Tongue (tissue), 2 donors: Measurements from ENCODE around the gene OLIG1. TPM values are rescaled to one million over a fixed set of nuclear protein-coding genes. Genes with fewer than 3 reads are reported as not detected.

Source experiments
- DNase-seq: peaks from one replicate; pipeline ENCODE4 v3.0.0-alpha.2; 2015
- total RNA-seq: library from RNA; depleted of rRNA; stranded (reverse); fragments of >200 nt; gene quantifications from one replicate; pipeline ENCODE4 v1.2.3, GENCODE V29; 2014

Gene OLIG1
- total RNA-seq, 1 donor from 2014 or later, result 0.41 TPM

- peak; percentile 19 for DNase-seq
Measured at GRCh38 chr21:33063907-33064622, 5.9 kb upstream of the OLIG1 start.

DNA sequence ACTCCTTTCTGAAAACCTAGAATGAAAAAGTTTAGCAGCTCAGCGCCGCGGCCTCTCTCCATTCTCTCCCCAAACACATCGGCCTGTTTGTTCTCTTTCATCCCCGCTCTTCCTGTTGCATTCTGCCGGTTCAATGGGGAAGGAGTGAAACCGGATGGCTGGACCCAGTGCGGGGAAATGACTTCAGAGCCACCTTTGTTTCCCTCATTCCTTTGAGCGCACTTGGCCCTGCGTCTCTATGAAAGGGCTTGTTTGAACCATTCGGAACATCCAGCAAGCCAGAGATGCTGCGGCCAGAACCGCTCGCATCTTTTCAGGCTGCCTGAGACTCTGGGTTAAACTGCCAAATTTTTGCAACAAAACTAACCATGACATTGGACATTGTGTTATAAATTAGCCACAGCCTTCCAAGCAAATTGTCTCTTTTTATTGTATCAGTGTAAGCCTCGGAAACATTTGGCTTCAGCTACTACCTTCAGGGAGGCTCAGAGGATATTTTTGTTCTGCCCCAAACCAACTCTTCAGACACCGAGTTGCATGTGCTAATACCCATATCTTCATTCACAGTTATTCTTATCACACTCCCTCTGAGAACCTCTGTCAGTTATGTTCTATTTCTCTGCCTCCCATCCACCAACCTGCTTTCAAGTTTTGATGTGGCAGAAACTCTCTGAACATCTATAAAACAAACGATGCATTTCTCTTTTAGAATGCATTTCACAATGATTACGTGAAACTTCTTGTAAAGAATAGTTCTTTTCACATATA lies 5.1 kb upstream of the OLIG1 start:
- DNase-seq, result no peak

- peak; percentile 40 for DNase-seq
Measured at GRCh38 chr21:33067043-33067442, 2.9 kb upstream of the OLIG1 start.

DNA sequence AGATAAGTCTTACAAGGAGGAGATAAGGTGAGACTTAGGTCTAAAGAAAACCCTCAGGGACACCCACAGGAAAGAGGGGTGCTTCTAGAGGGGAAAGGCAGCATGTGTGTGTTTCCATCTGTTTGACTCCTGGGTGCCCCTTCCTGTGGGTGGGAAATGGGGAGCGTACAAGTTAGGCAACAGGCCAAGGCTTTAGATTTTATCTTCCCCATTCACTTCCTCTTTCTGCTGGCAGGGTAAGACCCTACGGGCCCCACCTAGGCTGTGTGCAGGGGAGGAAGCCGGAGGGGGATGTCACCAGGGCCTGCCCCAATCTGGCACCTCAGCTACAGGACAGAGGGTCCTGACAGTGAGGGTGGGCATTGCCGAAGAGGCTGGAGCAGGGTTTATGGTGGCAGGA lies 2.5 kb upstream of the OLIG1 start:
- DNase-seq, result no peak

GRCh38 chr21:33069243-33069642 lies 698 bp upstream of the OLIG1 start:
- DNase-seq, result no peak

DNA sequence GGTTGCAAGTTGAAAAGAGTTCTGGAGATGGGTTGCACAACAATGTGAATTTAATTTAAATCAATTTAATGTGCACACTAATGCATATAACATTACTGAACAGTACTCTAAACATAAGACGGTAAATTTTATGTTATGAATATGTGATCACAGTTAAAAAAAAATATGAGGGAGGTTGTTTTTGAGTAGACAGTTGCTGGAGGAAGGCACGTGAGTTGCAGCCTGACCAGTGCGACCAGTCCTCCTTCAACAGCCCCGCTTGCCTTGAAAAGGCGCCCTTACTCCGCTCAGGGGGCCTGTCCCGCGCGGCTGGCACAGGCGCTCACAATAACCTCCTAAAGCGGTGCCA lies 322 bp upstream of the OLIG1 start:
- DNase-seq, result no peak

DNA sequence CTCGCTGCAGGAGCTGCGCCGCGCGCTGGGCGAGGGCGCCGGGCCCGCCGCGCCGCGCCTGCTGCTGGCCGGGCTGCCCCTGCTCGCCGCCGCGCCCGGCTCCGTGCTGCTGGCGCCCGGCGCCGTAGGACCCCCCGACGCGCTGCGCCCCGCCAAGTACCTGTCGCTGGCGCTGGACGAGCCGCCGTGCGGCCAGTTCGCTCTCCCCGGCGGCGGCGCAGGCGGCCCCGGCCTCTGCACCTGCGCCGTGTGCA lies 730 bp downstream of the OLIG1 start:
- no peak for DNase-seq

DNA sequence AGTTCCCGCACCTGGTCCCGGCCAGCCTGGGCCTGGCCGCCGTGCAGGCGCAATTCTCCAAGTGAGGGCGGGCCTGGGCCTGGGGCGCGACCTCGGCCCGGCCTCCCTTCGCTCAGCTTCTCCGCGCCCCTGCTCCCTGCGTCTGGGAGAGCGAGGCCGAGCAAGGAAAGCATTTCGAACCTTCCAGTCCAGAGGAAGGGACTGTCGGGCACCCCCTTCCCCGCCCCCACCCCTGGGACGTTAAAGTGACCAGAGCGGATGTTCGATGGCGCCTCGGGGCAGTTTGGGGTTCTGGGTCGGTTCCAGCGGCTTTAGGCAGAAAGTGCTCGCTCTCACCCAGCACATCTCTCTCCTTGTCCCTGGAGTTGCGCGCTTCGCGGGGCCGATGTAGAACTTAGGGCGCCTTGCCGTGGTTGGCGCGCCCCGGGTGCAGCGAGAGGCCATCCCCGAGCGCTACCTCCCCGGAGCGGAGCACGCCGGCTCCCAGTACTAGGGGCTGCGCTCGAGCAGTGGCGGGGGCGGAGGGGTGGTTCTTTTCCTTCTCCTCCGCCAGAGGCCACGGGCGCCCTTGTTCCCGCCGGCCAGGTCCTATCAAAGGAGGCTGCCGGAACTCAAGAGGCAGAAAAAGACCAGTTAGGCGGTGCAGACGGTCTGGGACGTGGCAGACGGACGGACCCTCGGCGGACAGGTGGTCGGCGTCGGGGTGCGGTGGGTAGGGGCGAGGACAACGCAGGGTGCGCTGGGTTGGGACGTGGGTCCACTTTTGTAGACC lies 1.2 kb downstream of the OLIG1 start:
- DNase-seq, result peak; percentile 26

DNA sequence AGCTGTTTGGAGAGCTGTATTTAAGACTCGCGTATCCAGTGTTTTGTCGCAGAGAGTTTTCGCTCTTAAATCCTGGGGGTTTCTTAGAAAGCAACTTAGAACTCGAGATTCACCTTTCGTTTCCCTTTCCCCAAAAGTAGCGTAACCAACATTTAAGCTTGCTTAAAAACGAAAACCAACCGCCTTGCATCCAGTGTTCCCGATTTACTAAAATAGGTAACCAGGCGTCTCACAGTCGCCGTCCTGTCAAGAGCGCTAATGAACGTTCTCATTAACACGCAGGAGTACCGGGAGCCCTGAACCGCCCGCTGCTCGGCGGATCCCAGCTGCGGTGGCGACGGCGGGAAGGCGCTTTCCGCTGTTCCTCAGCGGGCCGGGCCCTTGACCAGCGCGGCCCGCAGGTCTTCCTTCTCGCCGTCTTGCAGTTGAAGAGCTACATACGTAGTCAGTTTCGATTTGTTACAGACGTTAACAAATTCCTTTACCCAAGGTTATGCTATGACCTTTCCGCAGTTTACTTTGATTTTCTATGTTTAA lies 1.9 kb downstream of the OLIG1 start:
- peak; percentile 35 for DNase-seq

- no peak for DNase-seq
Measured at GRCh38 chr21:33073636-33074035, 3.7 kb downstream of the OLIG1 start.

GRCh38 chr21:33075128-33075527 lies 5.2 kb downstream of the OLIG1 start:
- peak; percentile 66 for DNase-seq

DNA sequence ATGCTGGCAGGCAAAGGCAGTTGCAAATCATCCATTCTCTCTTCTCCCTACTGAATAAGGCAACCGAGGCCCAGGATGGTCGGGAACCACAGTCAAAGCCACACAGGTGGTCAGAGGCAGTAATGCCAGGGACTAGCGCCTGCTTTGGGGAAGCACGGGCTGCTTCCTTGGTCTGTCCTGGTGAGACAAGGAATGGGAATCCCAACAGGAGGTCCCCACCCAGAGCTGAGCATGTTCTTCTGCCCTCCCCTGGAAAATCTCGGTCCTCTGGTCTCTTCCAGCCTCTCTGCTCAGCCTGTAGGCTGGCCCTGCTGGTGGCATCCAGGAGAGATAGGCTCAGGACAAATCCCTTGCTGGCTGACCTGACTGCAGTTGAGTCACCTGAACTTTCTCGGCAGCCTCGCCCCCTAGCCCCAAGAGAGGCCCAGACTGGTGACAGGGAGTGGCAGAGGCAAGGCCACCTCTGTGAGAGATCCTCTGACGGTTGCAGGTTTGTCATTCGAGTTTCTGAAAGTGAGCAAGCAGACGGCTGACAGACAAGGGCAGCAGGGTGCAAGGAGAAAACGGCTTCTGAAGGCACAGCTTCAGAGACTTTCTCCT lies 5.8 kb downstream of the OLIG1 start:
- no peak for DNase-seq

DNA sequence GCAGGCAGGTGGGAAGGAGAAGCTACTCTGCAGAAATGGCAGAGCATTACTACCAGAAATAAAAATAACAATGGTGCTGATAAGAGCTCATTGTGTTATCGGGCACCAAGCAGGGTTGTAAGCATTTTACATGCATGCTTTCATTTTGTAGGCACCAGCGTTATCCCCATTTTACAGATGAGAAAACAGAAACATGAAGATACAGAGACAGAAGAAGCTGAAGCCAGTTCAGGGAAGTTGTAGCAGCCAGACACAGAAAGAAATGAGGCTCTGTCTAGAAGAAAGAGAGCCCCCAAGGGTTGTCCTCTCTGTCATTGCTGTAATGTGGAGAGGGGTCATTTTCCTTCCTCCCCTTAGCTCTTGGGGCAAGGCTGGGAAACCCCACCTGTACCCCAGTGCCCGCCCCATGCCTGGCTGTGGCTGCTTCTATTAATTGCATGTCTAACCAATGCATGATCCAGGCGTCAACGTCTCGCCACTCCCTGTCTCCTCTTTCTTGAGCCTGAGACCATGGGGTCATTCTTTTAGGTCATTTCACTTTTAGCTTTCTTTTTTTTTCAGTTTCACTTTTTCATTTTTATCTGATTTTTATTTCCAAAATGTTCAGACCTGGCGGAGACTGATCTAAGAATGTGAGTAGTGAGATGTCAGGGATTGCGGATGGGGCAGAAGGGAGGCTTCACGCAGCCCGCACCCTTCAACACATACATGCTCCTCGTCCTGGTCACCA lies 6.8 kb downstream of the OLIG1 start:
- DNase-seq, result no peak

DNA sequence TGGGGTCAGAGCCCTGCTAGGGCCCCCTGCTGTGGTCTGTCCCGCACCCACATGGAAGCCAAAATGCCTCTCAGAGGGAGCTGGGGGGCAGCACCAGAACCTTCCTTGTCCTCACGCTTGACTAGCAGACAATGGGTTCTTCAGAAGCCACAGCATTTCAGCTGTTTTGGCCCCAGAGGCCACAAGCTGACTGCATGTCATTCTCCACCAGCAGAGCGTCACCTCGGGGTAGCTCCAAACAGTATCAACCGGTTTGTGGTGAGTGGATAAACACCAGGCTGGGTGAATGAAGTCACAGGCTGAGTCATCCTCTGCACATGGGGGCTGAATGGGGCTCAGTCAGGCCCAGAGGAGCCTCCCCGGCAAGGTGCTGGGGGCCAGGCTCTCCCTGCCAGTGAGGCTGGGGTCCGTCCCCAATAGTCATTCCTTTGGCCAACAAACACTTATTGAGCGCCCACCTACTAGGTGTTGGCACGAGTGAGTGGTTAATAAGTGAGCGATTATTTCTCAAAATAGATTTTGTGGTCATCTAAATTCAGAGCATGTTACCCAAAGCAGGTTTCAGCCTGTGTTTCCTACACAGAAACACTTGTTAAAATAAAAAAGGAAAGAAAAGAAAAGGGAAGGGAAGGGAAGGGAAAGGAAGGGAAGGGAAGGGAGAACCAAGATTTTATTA lies 9.1 kb downstream of the OLIG1 start:
- DNase-seq, result peak; percentile 20

DNA sequence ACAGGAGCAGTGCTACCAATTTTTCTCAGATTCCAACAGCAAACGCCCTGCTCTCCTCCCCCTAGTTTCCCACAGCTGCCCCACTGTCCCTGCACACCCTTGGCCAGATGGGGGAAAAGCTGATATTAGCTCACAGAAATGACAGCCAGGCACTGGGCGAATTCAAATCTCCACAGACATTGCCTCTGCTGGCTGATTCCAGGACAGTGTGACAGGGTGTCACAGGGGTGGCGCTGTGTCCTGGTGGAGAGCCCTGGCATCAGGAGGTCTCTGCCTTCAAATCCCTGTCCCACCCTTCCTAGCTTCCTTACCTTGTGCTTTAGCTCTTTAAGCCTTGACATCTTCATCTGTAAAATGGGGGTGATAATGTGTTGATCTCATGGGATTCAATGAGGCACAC lies 10.4 kb downstream of the OLIG1 start:
- DNase-seq, result no peak

- no peak for DNase-seq
Measured at GRCh38 chr21:33080776-33081175, 10.8 kb downstream of the OLIG1 start.

DNA sequence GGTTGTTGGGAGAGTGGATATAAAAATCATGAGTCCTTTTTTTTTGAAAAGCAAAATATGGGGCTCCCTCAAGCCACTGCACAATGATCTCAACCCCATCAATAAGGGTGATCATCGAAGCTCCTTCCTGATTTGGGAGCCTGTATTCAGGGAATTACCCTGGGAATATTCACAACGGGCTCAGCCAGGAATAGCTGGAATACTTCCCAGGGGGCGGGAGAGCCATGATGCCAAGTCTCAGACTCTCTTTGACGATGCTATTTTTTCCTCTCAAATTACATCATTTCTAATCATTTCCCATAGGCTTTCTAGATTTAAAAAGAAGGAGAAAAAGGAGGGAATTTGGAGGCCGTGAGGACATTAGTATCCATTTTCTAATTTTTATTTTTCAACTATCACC lies 18.4 kb downstream of the OLIG1 start:
- no peak for DNase-seq

DNA sequence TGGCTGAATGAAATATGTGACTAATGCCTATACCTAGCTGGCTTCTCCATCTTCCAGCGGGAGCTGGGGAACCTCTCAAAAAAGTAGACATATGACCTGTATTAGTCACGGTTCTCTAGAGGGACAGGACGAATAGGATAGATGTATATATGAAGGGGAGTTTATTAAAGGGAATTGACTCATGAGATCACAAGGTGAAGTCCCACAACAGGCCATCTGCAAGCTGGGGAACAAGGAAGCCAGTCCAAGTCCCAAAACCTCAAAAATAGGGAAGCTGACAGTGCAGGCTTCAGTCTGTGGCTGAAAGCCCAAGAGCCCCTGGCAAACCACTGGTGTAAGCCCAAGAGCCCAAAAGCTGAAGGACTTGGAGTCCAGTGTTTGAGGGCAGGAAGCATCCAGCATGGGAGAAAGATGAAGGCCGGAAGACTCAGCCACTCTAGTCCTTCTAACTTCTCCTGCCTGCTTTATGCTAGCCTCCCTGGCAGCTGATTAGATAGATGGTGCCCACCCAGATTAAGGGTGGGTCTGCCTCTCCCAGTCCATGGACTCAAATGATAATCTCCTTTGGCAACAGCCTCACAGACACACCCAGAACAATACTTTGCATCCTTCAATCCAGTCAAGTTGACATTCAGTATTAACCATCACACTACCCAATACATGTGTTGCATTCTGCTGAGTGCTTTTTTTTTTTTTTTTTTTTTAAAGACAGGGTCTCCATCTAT lies 19.6 kb downstream of the OLIG1 start:
- no peak for DNase-seq

DNA sequence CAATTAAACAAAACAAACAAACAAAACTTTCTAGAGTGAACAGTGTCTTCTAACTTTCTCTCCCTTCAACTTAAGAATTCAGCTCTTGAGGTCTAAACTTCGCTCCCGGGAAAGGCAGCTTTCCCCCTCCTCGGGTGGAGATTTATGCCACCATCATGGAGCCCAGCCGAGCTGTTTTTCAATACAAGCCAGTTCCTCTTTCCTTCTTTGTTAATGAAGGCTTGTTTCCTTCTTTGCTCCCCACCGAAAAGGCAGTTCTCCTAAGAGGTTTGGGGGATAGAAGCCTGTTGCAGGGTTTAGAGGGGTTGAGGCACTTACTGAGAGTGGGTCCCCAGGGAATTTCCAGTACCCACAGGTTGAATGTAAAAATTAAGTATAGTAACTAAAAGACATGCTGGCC lies 26.5 kb downstream of the OLIG1 start:
- no peak for DNase-seq

DNA sequence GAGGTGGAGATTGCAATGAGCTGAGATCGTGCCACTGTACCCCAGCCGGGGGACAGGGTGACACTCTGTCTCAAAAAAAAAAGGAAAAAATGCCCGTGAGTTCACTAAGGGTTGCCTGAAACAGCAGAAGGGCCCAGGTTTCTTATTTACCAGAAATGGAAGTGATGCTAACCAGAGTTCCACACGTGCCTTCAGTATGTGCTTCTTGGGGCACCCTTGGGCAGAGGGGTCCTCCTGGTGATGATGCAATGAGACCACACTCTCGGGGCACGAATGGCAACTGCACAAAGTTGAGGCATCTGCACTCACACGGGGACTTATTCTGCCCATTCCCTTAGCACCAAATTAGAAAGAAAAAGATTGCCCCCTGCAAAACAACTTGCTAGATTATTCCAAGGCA lies 29.2 kb downstream of the OLIG1 start:
- DNase-seq, result no peak
